Esophagus squamous epithelium (tissue), 4 donors: ENCODE measurements around the gene PVALEF.

ENCODE experiments used
- POLR2A ChIP-seq, 4 donors: fragments of 450-650 bp; IDR thresholded peaks; one replicate each; pipeline ENCODE4 v1.6.1; 2017; ENCODE audit warnings: antibody characterized with exemption in 4 of 4, mild to moderate bottlenecking in 4 of 4, moderate library complexity in 3 of 4
- TF ChIP-seq, protein P1 (sequence below), 6 experiments: fragments of 450-650 bp in 4 of 6; fragments of 200-600 bp in 2 of 6; sonication (generic) in 2 of 6; IDR thresholded peaks; one replicate each; pipeline ENCODE4 v1.5.1; 2016 to 2019; ENCODE audit warnings: antibody characterized with exemption in 6 of 6, mild to moderate bottlenecking in 4 of 6, moderate library complexity in 4 of 6

DNA sequence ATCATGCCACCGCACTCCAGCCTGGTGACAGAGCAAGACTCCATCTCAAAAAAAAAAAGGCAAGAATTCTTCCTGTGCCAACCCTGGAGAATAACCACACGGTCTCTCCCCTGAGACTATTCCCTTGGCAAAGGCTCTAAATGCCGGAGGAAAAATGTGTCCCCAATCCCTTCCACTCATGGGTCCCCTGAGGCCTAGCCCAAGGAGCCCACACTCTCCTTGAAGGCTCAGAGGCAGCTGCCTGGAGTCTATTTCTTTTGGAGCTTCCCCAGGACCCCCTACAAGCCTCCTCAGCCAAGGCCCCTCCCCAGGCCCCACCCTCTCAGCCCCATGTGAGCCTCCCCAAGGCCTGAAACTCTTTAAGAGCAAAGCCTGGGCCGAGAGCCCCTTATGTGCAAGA is 40.9 kb downstream of the PVALEF start:
- TF ChIP-seq, protein P1, sequence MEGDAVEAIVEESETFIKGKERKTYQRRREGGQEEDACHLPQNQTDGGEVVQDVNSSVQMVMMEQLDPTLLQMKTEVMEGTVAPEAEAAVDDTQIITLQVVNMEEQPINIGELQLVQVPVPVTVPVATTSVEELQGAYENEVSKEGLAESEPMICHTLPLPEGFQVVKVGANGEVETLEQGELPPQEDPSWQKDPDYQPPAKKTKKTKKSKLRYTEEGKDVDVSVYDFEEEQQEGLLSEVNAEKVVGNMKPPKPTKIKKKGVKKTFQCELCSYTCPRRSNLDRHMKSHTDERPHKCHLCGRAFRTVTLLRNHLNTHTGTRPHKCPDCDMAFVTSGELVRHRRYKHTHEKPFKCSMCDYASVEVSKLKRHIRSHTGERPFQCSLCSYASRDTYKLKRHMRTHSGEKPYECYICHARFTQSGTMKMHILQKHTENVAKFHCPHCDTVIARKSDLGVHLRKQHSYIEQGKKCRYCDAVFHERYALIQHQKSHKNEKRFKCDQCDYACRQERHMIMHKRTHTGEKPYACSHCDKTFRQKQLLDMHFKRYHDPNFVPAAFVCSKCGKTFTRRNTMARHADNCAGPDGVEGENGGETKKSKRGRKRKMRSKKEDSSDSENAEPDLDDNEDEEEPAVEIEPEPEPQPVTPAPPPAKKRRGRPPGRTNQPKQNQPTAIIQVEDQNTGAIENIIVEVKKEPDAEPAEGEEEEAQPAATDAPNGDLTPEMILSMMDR (IDR thresholded peaks at IDR 0.05), result no peak
- TF ChIP-seq POLR2A (IDR thresholded peaks at IDR 0.05), result no peak
